CD1c-positive myeloid dendritic cell (primary cell): ENCODE data around the gene PRSS12.
A peak's percentile ranks its signal among the peaks of the same experiment; 100 is the strongest.
"Not testable (repeated sequence)": the region's sequence is repeated elsewhere in the genome, so short reads cannot be mapped to it uniquely, and the experiment has no call there.

Experiments
- DNase-seq: peaks from one replicate; pipeline ENCODE4 v3.0.0-alpha.2; 2016; ENCODE audit errors: extremely low spot score

PRSS12 gene

DNA sequence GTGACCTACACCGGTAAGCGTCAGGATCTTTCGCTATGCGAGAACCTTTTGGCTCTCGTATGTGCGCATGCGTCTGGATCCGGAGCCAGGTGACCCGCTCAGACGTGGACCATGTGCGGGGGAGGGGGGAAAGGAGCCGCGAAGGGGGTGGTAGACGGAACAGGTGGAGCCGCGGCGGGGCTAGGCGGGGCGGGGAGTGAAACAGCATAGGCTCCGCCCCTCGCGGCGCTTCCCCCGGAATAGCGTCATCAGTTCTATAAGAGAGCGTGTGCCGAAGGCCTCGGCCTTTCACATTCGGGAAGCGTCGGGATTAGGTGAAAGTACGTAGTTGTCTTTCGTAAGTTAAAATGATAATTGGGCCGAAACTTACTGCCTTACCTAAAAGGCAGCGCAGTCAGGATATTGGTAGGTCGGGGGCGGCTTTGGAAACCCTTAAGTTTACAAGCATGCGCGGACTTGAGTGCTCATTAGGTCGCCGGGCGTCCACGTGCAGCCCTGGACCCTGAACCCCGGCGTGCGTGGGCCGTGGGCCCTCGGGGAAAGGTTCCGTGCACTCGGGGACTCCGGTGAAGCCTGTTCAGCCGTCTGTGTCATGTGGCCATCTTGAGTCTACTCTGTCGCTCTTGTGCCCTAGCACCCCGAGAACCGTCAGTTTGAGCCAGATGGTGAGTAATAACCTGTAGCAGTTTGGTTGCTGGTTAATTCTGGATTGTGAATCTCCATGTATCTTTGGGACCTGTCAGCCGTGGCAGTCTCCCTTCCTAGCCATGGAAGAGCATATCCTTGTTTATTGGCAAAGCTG is 74.1 kb downstream of the PRSS12 start:
- DNase-seq, result peak; percentile 97

DNA sequence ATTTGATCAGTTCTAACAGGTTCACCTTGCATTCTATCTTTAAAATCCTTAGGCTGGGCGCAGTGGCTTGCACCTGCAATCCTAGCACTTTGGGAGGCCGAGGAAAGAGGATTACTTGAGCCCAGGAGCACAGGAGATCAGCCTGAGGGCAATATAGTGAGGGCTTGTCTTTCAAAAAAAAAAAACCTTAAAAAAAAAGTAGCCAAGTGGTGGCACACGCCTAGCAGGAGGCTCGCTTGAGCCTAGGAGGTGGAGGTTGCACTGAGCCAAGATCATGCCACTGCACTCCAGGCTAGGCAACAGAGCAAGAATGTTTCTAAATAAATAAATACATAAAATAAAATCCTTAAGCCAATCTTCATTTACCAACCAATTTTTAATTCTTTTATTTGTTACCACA is 75.6 kb downstream of the PRSS12 start:
- no peak for DNase-seq

- DNase-seq, result no peak
Observed at GRCh38 chr4:118276580-118276979, 76.2 kb downstream of the PRSS12 start.

DNA sequence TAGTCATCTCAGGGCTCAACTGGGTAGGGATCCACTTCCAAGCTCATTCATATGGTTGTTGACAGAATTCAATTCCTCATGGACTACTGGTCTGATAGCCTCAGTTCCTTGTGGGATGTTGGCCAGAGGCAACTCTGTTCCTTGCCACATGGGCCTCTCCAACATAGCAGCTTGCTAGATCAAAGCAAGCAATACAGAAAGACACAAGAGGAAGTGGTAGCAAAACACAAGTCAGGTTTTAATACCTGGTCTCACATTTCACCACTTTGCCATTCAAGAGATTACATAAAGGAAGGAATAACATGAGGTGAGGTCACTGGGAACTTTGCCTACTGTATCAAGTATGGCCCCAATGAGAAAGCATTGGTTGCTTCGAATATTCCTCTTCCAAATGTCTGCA is 79.2 kb downstream of the PRSS12 start:
- DNase-seq, result no peak

GRCh38 chr4:118271788-118272187 is 81.0 kb downstream of the PRSS12 start:
- DNase-seq, result no peak

DNA sequence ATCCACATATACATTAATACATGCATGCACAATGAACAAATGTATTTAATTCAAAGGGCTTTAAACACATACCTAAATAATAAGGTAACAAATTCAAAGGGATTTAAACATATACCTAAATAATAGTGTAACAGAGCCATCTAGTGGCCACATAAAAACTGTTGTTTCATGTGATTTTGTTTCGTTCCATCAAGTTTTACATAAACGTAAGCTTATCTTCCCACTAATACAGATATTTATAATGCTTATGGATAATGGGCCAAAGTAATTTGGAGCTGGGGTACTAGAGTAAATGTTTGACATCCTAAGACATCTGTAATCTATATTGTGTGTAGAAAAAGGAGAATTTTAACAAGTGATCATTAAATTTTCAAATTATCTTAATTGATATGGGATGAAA is 82.3 kb downstream of the PRSS12 start:
- DNase-seq, result peak; percentile 63

GRCh38 chr4:118268780-118269179 is 84.0 kb downstream of the PRSS12 start:
- DNase-seq, result no peak

GRCh38 chr4:118266145-118266496 is 86.7 kb downstream of the PRSS12 start:
- not testable (repeated sequence) for DNase-seq

DNA sequence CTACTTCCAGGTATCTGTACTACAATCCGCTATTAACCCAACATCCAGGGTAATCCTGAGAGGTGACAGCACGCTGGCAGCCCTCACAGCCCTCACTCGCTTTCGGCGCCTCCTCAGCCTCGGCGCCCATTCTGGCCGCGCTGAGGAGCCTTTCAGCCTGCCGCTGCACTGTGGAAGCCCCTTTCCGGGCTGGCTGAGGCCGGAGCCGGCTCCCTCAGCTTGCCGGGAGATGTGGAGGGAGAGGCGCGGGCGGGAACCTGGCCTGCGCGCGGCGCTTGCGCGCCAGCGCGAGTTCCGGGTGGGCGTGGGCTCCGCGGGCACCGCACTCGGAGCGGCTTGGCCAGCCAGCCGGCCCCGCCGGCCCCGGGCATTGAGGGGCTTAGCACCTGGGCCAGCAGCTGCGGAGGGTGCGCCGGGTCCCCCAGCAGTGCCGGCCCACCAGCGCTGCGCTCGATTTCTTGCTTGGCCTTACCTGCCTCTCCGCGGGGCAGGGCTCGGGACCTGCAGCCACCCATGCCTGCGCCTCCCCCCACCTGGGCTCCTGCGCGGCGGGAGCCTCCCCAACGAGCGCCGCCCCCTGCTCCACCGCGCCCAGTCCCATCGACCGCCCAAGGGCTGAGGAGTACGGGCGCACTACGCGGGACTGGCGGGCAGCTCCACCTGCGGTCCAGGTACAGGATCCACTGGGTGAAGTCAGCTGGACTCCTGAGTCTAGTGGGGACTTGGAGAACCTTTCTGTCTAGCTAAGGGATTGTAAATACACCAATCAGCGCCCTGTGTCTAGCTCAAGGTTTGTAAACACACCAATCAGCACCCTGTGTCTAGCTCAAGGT is 87.3 kb downstream of the PRSS12 start:
- peak; percentile 23 for DNase-seq

DNA sequence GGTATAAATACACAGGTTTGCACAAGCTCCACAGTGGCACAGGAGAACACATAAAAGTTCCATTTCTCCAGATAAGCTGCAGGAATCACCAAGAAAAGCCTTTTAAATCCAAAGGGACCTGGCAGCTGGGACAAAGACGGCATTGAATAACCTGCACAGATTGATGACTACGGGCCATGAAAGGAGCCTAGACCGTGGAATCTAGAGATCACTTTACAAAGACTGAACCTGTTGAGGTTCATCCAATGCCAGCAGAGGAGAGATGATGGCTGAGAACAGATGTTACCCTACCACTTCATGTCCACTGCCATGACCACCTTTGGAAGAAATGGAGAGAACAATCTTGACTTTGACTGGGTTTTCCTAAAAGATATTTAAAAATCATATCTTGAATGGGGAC is 88.7 kb downstream of the PRSS12 start:
- DNase-seq, result no peak

DNA sequence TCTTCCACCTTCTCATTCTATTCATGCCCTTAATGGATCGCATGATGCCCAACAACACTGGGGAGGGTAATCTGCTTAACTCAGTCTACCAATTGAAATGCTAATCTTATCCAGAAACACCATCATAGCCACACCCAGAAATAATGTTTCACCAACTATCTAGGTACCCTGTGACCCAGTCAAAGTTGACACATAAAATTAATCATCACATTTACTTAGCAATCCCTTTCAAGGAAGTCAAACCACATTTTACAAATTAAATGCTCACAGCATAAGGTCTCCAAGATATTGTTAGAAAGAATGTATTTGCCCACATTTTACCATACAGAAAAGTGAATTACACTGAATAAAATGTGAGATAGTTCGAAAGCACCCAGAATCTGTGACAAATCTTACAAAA is 92.5 kb downstream of the PRSS12 start:
- no peak for DNase-seq

GRCh38 chr4:118259111-118259510 is 93.7 kb downstream of the PRSS12 start:
- DNase-seq, result no peak

- no peak for DNase-seq
Observed at GRCh38 chr4:118254368-118254767, 98.4 kb downstream of the PRSS12 start.

DNA sequence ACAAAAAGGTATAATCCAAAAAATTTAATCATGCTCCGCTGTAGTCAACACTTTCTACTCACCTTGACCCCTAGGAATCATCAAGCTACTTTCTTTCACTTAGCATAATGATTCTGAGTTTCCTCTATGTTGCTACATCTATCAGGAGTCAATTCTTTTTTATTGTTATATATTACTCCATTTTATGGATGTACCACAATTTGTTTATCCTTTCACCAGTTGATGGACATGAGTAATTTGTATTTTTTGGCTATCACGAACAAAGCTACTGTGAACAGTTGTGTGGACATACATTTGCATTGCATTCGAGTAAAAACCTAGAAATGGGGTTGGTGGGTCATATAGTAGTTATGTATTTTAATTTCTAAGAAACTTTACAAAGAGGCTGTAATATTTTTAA is 102.9 kb downstream of the PRSS12 start:
- DNase-seq, result no peak

DNA sequence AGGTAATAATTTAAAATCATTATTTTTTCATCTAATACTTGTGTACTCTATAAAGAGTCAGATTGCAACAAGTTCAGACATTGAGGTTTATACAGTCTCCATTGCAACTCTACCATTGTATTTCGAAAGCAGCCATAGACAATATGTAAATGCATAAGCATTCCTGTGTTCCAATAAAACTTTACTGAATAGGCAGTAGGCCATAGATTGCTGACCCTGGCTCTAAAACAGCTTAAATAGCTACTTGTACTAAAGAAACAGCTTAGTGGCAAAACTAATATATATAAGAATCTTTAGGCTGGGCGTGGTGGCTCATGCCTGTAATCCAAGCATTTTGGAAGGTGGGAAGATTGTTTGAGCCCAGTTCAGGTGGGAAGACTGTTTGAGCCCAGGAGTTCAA is 115.3 kb downstream of the PRSS12 start:
- DNase-seq, result no peak

GRCh38 chr4:118235566-118236120 is 117.2 kb downstream of the PRSS12 start:
- no peak for DNase-seq
